IPS-15b (cell line): ENCODE results near the gene PET100.

Experiments used
- H3K27me3 ChIP-seq: one replicate; pipeline ENCODE4 v1.6.1; 2013; ENCODE audit warnings: low read length; ENCODE audit not compliant: control insufficient read depth, insufficient read depth
- H3K36me3 ChIP-seq: one replicate; pipeline ENCODE4 v1.6.1; 2013; ENCODE audit warnings: low read length; ENCODE audit not compliant: control insufficient read depth, insufficient read depth
- H3K4me1 ChIP-seq: one replicate; pipeline ENCODE4 v1.6.1; 2013; ENCODE audit warnings: mild to moderate bottlenecking, low read length; ENCODE audit not compliant: control insufficient read depth, insufficient read depth
- H3K4me3 ChIP-seq: one replicate; pipeline ENCODE4 v1.5.1; 2013; ENCODE audit warnings: low read depth, low read length
- H3K9ac ChIP-seq: one replicate; pipeline ENCODE4 v1.6.1; 2013; ENCODE audit warnings: low read depth, mild to moderate bottlenecking, low read length
- H3K9me3 ChIP-seq: one replicate; pipeline ENCODE4 v1.6.1; 2013; ENCODE audit warnings: mild to moderate bottlenecking, low read length; ENCODE audit not compliant: control insufficient read depth, insufficient read depth

Gene PET100

DNA sequence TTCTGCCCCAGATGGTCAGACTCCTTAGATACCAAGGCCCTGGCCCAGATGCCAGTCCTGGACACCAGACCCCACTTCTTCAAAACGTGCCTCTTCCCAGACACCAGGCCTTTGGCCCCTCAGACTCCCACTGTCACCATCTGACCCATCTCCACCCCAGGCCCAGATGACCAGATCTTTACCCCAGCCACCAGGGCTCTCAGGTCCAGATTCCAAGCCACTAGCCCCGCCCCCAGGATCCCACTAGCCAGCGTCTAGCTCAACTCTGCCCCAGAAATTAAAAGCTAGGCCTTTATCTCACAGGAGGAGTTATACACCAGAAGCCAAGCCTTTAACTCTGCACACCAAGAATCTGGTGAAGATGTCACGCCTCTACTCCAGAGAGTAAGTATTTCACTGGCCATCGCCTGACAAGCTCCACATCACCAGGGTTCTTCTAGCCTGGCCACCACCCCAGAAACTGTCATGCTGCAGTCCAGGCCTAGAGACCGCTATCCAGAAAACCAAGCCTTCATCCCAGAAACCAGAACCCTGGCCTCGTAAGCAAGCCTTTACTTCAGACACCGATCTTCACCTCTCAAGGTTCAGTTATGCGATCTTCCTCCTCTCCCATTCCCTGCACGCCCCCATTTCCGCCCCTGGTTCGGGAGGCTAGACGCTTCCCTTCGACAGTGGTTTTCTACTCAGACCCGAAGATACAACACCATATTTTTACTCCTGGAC is 843 bp upstream of the PET100 start:
- H3K27me3 ChIP-seq, result no peaks in the 10 kb centered on the region
- H3K36me3 ChIP-seq, result peaks cover 21% of the 10 kb centered on the region
- no peaks in the 10 kb centered on the region for H3K9me3 ChIP-seq
- H3K4me3 ChIP-seq, result peak overlapping the region; percentile 100
- H3K4me1 ChIP-seq, result peaks cover 2% of the 10 kb centered on the region
- peak overlapping the region; percentile 83 for H3K9ac ChIP-seq

DNA sequence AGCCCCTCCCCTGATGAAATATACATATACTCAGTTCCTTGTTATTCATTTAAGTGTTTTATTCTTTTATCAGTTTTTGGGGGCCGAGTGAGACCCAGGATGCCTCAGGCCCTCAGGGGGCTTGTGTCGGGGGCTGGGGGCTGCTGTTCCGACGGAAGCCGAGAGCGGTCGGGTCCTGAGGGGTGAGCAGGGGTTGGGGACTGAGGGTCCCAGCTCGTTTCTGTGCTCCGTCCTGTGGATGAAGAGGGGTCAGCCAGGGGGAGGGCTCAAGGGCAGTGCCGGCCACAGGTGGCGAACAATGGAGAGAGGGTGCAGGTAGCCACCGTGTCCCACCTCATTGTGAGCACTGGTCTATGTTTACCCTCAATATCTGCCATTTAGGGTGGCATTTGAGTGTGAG is 2.0 kb downstream of the PET100 start:
- no peak overlapping the region for H3K4me3 ChIP-seq
- peaks cover 2% of the 10 kb centered on the region for H3K4me1 ChIP-seq

DNA sequence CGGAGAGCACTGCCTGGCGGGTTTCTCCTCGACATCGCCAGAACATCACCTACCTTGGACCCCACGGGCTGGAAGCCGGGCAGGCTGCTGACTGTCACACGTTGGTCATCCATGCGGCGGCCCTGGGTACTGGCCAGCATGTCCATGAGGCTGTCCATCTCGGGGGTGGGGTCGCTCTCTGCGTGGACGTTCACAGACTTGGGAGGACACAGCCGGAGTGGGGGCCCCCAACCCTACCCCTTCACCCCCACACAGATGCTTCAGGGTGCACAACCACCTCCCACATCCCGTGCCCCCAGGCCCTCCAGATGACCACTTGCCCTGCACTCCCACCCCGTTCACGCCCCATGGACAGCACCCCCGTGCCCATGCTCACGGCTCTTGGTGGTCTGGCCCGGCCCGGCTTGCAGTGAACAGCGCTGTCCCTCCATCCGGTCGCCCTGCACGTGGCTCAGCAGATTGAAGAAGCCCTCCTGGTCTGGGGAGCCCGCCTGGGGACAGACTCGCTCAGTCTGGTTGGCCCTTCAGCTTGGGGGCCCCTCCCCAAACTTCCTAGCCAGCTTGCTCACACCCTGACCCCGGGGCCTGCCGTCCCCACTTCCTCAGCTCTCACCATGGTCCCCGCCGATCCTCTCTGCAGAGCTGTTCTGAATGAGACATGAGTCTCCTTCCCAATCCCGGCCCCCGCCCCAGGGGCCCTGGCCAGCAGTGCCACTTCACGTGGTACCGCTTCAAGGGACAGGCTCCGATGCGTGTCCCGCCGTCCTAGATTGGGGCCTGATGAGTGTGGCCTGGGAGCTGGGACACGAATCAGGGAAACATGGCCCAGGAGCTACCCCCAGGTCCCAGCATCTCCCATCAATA is 3.0 kb downstream of the PET100 start:
- Histone ChIP-seq H3K27me3 (peaks cover 21% of the 10 kb centered on the region), H3K4me1 (peaks cover 2% of the 10 kb centered on the region), H3K4me3 (no peak overlapping the region), H3K36me3 (peaks cover 2% of the 10 kb centered on the region), H3K9ac (no peak overlapping the region), H3K9me3 (no peaks in the 10 kb centered on the region)

More for the DNA sequence above, 2.0 kb downstream of the PET100 start:
- H3K36me3 ChIP-seq, result peaks cover 5% of the 10 kb centered on the region
- H3K9ac ChIP-seq, result no peak overlapping the region
- peaks cover 20% of the 10 kb centered on the region for H3K27me3 ChIP-seq
- H3K9me3 ChIP-seq, result no peaks in the 10 kb centered on the region

DNA sequence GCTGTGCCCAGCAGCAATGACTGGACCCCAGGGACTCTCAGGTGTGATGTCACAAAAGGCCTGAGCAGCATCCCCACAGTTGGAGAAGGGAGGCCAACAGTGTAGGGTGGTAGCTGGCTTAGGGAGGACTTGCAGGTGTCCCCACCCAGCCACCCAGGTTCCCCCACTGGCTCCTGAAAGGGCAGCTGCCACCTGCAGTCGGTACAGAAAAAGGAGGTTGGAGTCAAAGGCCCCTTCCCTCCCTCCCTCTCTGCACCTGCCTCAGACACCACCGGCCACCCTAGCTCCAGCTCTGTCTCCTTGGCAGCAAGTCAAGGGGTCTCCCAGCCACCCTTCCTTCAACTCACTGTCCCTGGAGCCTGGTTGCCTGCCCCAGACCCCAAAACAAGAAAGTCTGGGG is 4.1 kb downstream of the PET100 start, which contains the start of gene PCP2:
Gene PCP2 (minus strand): TSS at position 22 of the 400 bp plus-strand sequence. CDS start 262 bp downstream, outside the sequence.
- no peak within 1 kb of the TSS for H3K4me3 ChIP-seq
- no peak within 1 kb of the TSS for H3K9ac ChIP-seq
- H3K4me1 ChIP-seq, result peaks cover 2% of the 10 kb centered on the region
- H3K9me3 ChIP-seq, result no peaks in the 10 kb centered on the region
- peaks cover 21% of the 10 kb centered on the region for H3K27me3 ChIP-seq
- H3K36me3 ChIP-seq, result peaks cover 2% of the 10 kb centered on the region

DNA sequence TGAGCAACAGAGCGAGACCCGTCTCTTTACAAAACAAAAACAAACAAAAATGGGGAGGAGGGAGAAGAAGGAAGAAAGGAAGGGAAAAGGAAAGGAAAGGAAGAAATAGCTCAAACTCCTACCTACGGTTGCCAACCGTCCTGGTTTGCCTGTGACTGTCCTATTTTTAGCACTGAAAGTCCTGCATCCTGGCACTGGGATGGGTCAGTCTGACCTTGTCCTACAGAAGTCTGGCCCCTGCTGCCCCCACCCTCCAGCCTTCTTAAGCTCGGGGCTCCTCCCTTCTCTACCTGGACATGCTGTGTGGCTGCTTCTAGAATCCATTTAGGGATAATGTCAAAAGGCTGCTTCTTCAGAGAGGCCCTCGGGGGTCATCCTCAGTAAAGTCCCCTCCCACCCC is 6.1 kb downstream of the PET100 start:
- Histone ChIP-seq H3K9ac (no peak overlapping the region), H3K4me3 (no peak overlapping the region), H3K36me3 (peaks cover 2% of the 10 kb centered on the region), H3K27me3 (peaks cover 21% of the 10 kb centered on the region), H3K4me1 (no peaks in the 10 kb centered on the region), H3K9me3 (no peaks in the 10 kb centered on the region)

DNA sequence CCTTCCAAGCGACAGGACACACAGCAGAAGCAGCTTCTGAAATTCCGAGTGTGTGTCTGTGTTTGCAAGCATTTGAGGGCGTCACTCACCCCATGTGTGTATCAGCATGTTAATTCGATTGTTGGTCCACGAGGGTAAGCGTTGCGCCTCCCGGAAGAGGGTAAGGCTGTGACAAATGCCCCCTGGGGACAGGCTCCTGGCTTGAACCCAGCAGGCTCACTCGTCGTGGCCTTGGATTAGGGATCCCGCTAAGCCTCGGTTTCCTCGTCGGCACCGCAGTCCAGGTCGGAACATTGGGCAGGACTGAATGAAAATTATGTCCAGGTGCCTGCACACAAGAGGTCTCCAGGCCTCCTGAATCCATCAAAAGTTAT is 6.7 kb downstream of the PET100 start:
- peaks cover 21% of the 10 kb centered on the region for H3K27me3 ChIP-seq
- H3K9ac ChIP-seq, result no peak overlapping the region
- H3K4me1 ChIP-seq, result no peaks in the 10 kb centered on the region
- peak overlapping the region; percentile 47 for H3K4me3 ChIP-seq
- H3K9me3 ChIP-seq, result no peaks in the 10 kb centered on the region
- peaks cover 2% of the 10 kb centered on the region for H3K36me3 ChIP-seq

DNA sequence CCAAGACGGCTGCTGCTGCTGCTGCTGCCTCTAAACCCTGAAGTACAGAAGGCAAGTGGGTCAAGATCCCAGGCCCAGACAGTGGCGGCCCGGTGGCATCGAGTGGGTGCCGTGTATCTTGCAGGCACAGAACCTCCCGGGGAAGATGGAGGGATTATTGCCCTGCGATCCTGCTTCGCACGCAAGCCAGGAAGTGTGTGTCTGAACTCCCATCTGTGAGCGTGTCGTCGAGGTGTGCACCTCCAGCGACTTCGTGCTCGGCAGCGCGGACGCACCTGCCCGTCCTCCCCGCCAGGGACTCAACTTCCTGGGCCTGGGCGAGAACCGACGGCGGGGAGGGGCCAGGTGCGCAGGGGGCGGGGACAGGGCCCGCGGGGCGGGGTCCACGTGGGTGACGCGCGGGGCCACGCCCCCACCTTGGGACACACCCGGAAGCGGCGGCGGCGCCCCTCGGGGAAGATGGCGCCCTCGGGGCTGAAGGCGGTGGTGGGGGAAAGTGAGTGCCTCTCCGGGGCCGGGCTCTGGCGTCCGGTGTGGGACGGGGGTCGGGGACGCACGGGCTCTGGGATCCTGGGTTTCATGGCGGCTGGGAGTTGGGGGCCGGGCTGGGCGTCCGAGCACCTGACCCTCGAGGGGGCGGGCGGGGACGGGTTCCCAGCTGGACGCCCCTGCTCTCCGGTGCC is 7.2 kb downstream of the PET100 start, which contains the start of gene STXBP2:
Gene STXBP2 (plus strand): TSS at position 420 of the 683 bp plus-strand sequence. CDS start 40 bp downstream, at position 460.
- H3K4me3 ChIP-seq, result peak within 1 kb of the TSS; percentile 75
- H3K36me3 ChIP-seq, result peaks cover 2% of the 10 kb centered on the region
- H3K27me3 ChIP-seq, result peaks cover 21% of the 10 kb centered on the region
- H3K9ac ChIP-seq, result peak within 1 kb of the TSS; percentile 54
- H3K4me1 ChIP-seq, result no peaks in the 10 kb centered on the region
- no peaks in the 10 kb centered on the region for H3K9me3 ChIP-seq

DNA sequence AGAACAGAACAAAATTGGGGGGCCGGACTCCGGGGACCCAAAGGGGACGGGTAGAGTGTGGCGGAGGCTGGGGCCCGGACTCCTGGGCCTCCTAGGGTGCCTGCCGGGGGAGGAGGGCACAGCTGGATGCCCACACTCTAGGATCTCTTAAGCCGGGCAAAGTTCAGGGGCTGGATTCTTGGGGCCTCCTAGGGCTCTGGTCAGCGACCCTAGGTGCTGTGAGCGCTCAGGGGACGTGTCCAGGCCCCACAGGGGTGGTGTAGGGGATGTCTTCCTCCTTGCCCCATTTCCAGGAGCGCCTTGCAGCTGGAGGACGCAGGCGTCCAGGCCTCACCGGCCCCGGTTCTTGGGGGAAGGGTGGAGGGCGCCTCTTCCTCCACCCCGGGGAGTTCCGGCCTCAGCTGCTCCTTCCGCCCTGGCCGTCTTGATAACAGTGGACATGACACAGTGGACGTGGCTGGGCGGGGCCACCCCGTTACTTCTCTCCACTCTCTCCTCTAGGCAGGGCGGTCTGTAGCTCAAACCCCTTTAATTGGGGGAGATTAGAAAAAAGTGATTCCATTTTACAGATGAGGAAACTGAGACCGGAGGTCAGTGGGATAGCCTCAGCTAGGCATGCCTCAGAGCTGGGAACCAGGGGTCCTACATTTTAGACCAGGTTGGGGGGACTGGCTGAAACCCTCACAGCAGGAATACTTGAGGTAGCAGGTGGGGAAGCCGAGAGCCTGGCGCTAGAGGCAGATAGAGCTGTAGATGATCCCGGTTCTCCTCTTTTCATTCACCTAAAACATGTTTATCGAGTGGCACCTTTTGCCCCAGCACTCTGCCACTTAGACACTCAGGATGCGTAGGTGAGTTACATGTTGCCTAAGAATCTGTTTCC is 8.0 kb downstream of the PET100 start:
- Histone ChIP-seq H3K9ac (peak overlapping the region; percentile 54), H3K36me3 (peaks cover 6% of the 10 kb centered on the region), H3K9me3 (no peaks in the 10 kb centered on the region), H3K4me1 (no peaks in the 10 kb centered on the region), H3K27me3 (peaks cover 21% of the 10 kb centered on the region), H3K4me3 (peak overlapping the region; percentile 75)

DNA sequence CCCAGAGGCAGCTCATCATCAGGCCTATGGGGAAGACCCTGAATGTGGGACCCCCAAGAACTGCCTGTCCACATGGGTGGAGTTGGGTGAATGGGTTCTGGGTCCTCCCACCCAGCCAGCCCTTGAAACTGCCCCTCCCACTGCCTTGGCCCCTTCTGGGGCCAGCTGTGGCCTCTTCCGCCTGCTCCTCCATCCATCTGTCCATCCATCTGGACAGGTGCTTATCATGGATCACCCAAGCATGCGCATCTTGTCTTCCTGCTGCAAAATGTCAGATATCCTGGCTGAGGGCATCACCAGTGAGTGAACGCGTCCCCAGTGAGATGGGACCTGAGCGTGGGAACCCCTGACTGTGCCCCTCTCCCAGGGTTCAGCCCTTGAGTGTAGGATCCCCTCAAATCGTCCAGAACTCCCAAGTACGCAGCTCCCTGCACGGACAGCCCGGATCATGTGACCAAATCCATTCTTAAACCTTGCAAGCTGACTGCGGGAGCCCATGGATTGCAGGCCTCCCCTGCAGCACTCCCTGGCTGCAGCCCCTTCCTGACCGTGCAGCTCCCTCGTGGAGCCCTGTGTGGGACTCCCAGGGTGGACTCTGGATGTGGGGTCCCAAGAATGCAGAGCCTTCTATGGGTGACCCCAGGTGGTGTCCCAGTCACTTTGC is 9.3 kb downstream of the PET100 start:
- Histone ChIP-seq H3K4me3 (no peak overlapping the region), H3K9me3 (no peaks in the 10 kb centered on the region), H3K27me3 (peaks cover 21% of the 10 kb centered on the region), H3K9ac (no peak overlapping the region), H3K36me3 (peaks cover 6% of the 10 kb centered on the region), H3K4me1 (no peaks in the 10 kb centered on the region)

DNA sequence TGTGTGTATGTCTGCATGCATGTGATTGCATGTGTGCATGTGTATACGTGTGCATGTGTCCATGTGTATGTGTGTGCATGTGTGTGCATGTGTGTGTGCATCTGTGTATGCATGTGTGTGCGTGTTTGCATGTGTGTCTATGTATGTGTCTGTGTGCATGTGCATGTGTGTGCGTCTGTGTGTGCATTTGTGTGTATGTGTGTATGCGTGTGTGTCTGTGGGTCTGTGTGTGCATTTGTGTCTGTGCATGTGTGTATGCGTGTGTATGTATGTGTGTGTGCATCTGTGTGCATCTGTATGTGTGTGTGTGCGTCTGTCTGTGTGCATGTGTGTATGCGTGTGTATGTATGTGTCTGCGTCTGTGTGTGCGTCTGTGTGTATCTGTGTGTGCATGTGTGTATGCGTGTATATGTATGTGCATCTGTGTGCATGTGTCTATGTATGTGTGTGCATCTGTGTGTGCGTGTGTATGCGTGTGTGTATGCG is 10.3 kb downstream of the PET100 start:
- Histone ChIP-seq H3K36me3 (peaks cover 9% of the 10 kb centered on the region), H3K27me3 (peaks cover 18% of the 10 kb centered on the region), H3K9me3 (no peaks in the 10 kb centered on the region), H3K4me1 (no peaks in the 10 kb centered on the region), H3K4me3 (no peak overlapping the region), H3K9ac (no peak overlapping the region)
